ENCODE results near the gene ARMH4.

The ARMH4 gene

GRCh38 chr14:58098507-58098906, 53.5 kb downstream of the ARMH4 start:
- no peak for DNase-seq

- no peak for DNase-seq
Observed at GRCh38 chr14:58096731-58097130, 55.3 kb downstream of the ARMH4 start.

- DNase-seq, result no peak
Observed at GRCh38 chr14:58091883-58092630, 60.0 kb downstream of the ARMH4 start.

GRCh38 chr14:58089612-58090011, 62.4 kb downstream of the ARMH4 start:
- DNase-seq, result no peak

- DNase-seq, result no peak
Observed at GRCh38 chr14:58088961-58089360, 63.1 kb downstream of the ARMH4 start.

- no peak for DNase-seq
Observed at GRCh38 chr14:58085877-58086276, 66.1 kb downstream of the ARMH4 start.

- DNase-seq, result no peak
Observed at GRCh38 chr14:58082491-58083098, 69.4 kb downstream of the ARMH4 start.

GRCh38 chr14:58082011-58082410, 70.0 kb downstream of the ARMH4 start:
- DNase-seq, result no peak

- DNase-seq, result no peak
Observed at GRCh38 chr14:58078471-58078870, 73.5 kb downstream of the ARMH4 start.

- DNase-seq, result no peak
Observed at GRCh38 chr14:58078068-58078467, 73.9 kb downstream of the ARMH4 start.

- DNase-seq, result no peak
Observed at GRCh38 chr14:58077621-58078020, 74.4 kb downstream of the ARMH4 start.

- DNase-seq, result no peak
Observed at GRCh38 chr14:58073516-58073915, 78.5 kb downstream of the ARMH4 start.

GRCh38 chr14:58072288-58073071, 79.5 kb downstream of the ARMH4 start:
- peak; percentile 83 for DNase-seq

- DNase-seq, result no peak
Observed at GRCh38 chr14:58071341-58071740, 80.7 kb downstream of the ARMH4 start.

- DNase-seq, result no peak
Observed at GRCh38 chr14:58068306-58068705, 83.7 kb downstream of the ARMH4 start.

GRCh38 chr14:58066115-58066514, 85.9 kb downstream of the ARMH4 start:
- no peak for DNase-seq

- no peak for DNase-seq
Observed at GRCh38 chr14:58061581-58061980, 90.4 kb downstream of the ARMH4 start.

GRCh38 chr14:58060898-58061297, 91.1 kb downstream of the ARMH4 start:
- DNase-seq, result no peak

- no peak for DNase-seq
Observed at GRCh38 chr14:58060077-58060476, 91.9 kb downstream of the ARMH4 start.

- no peak for DNase-seq
Observed at GRCh38 chr14:58059126-58059525, 92.9 kb downstream of the ARMH4 start.

GRCh38 chr14:58055497-58056010, 96.5 kb downstream of the ARMH4 start:
- DNase-seq, result no peak

GRCh38 chr14:58054100-58054499, 97.9 kb downstream of the ARMH4 start:
- DNase-seq, result no peak

- DNase-seq, result no peak
Observed at GRCh38 chr14:58048219-58048618, 103.8 kb downstream of the ARMH4 start.

GRCh38 chr14:58027904-58028303, 124.1 kb downstream of the ARMH4 start:
- no peak for DNase-seq

Data from NCI-H1694 treated with DMSO at 0.1 percent for 48 hours (cell line).